GM21360 (cell line): Measurements from ENCODE around the gene CPT1B.
"Not testable (repeated sequence)": the region's sequence is repeated elsewhere in the genome, so short reads cannot be mapped to it uniquely, and the experiment has no call there.

ENCODE experiments used
- ATAC-seq: cut with Tn5 transposase; IDR thresholded peaks from one replicate; pipeline ENCODE4 v1.9.1; 2021; ENCODE audit warnings: mild to moderate bottlenecking, moderate library complexity; ENCODE audit not compliant: unreplicated experiment

CPT1B gene

GRCh38 chr22:50547263-50547985 is 30.8 kb downstream of the CPT1B start:
- ATAC-seq, result no peak

DNA sequence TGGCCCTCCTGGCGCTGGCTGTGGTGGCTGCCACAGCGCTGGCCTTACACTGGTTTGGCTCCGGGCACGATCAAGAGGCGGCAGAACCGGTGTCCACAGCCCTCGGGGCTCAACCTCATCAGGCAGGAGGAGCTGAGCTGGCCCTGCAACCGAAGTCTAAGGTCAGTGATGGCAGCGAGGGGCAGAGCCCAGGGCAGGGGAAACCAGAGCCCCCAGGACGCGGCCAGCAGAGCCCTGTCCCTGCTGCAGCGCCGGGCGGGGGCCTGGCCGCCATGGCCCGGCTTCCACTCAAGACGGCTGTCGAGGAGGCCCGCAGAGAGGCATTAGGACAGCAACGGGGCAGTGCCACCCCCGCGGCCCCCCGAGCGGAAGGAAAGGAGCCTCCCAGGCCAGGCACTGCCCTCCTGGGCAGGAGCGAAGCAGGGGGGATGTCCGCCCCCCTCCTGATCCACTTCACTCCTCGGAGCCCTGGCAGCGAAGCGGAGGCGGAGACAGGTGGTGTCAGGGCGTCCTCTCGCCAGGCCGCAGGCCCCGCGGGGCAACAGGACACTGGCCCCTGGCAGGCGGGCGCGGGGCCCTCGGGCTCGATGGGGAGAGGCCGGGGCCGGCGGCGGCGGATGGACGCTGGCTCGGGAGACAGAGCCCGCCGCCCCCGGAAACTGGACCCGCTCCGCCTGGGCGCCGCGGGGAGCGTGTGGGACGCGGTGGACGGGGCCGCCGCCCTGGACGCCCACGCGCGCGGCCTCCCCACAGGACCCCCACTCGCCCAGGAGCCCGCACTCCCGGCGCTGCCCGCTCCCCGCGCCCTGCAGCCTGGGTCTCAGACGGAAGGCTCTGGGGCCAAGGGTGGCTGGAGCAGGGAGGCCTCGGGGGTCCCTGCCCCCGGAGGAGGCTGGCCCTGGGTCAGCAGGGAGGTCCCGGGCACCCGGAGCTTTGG is 31.6 kb downstream of the CPT1B start:
- ATAC-seq, result no peak

DNA sequence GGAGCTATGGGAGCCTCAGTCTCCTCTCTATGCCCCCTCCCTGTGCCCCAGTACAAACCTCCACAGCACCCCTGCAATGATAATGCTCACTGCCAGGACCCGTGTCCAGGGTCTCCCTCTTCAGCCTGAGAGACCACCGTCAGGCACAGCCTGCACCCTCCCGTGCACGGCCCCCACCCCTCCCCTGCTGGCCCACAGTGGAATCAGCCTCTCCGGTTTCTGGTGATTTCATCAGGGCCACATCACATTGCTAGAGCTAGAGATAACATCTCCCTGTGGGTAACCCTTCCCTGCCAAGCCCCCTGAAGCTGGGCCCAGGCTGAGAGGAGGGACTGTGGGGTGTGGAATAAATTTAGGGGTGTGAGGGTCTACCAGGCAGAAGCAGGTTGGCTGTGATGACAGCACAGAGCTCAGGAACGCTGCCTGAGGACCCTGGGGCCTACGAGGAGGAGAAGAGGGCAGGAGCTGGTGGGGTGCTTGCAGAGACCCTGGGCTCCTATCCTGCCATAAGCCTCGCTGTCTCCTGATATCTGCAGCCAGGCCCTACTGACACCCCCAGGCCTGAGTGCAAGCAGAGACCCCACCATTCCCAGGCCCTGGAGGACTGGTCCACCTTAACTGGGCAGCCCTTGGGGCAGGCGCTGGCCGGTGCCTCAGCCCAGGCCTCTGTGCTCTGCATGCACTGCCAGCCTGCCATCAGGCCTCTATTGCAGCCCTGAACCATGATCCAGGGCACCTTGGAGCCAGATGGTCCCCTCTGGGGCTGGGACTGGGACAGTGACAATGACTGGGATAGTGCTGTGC is 32.5 kb downstream of the CPT1B start, which contains the start of gene KLHDC7B:
Gene KLHDC7B, plus strand, starts transcription at position 378 of the 804 bp plus-strand sequence. Its CDS starts 345 bp downstream, at position 723.
- no peak for ATAC-seq

DNA sequence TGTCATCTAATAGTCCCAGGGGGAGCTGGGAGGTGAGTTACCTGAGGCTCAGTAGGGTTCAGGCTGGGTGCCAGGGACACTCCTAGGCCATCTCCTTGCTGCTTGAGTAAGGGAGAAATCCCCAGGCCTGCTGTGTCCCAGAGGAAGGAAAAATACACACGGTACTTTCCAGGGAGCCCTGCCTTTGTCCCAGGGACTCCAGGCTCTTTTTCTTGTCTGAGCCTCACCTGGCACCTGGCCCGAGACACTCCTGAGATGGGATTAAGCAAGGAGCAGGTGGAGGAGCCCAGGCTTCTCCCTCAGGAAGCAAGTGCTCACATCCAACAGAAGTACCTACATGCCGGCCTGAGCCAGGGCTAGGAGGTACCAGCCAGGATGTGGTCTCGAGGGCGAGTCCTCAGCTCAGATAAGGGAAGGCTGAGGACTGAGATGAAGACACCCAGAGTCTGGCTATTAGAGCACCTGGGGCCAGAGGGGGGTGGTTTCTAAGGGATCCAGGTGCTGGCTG is 33.4 kb downstream of the CPT1B start:
- no peak for ATAC-seq

- ATAC-seq, result no peak
Measured at GRCh38 chr22:50544078-50544745, 34.0 kb downstream of the CPT1B start.

GRCh38 chr22:50542416-50542927 is 35.8 kb downstream of the CPT1B start:
- no peak for ATAC-seq

- not testable (repeated sequence) for ATAC-seq
Measured at GRCh38 chr22:50541667-50542026, 36.6 kb downstream of the CPT1B start.

- ATAC-seq, result no peak
Measured at GRCh38 chr22:50540381-50540780, 37.8 kb downstream of the CPT1B start.

DNA sequence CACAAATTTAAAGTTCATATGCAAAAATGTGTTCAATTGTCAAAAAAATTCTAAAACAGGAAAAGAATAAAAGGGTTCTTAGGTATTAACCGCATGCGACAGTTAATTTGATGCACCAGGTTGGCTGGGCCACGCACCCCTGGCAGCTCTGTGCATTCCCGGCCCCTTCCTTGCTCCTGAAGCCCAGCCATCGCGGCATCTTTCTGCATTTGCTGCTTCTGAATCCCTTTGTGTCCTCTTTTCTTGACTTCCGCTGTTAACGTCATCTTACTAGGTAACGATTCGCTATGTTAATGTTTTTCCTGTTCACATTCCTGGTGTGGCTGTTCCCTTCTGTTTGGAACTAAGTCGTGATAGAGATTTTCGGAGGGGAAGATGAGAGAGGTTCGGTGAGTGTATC is 40.5 kb downstream of the CPT1B start:
- ATAC-seq, result no peak

- ATAC-seq, result no peak
Measured at GRCh38 chr22:50536226-50536625, 42.0 kb downstream of the CPT1B start.

GRCh38 chr22:50535113-50535512 is 43.1 kb downstream of the CPT1B start:
- no peak for ATAC-seq

DNA sequence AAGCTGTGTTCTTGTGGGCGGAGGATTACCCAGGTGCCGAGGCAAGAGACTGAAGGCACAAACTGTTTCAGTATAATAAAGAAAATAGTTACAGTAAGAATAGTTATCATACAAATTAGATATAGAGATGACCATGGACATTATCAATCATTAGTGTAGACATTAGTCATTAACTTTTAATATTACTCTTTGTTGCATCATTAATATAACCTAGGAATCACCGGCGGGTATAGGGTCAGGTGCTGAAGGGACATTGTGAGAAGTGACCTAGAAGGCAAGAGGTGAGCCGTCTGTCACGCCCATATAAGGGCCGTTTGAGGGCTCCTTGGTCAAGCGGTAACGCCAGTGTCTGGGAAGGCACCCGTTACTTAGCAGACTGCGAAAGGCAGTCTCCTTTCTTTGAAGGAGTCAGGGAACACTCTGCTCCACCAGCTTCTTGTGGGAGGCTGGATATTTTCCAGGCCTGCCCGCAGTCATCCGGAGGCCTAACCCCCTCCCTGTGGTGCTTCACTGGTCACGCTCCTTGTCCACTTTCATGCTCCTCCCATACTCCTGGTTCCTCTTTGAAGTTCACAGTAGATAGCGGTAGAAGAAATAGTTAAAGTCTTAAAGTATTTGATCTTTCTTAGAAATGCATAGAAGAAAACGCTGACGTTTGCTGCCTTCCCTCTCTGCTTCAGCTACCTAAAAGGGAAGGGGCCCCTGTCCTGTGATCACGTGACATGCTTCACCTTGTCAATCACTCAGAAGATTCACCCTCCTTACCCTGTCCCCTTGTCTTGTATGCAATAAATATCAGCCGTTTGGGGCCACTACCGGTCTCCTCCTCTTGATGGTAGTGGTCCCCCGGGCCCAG is 44.1 kb downstream of the CPT1B start:
- not testable (repeated sequence) for ATAC-seq

DNA sequence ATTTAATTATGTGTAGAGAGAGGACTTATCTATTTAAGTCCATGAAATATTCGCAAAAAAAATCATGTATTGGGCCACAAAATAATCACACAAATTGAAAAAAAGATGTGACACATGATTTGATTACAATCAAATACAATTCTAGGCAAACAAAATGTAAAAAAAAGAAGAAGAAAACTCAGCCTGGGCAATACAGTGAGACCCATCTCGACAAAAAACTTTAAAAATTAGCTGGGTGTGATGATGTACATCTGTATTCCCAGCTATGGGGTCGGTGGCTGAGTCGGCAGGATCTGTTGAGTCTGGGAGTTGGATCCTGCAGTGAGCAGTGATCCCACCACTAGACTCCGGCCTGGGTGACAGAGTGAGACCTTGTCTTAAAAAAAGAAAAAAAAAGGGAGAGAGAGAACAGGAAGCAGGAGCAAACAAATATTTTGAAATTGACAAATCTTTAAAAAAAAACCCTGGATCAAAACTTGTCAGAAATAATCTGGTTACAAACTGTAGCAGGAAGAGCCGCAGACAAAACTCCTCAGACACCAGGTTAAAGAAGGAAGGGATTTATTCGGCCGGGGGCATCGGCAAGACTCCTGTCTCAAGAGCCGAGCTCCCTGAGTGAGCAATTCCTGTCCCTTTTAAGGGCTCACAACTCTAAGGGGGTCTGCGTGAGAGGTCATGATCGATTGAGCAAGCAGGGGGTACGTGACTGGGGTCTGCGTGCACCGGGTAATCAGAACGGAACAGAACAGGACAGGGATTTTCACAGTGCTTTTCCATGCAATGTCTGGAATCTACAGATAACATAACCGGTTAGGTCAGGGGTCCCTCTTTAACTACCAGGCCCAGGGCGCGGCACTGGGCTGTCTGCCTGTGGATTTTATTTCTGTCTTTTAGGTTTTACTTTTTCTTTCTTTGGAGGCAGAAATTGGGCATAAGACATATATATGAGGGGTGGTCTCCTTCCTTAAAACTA is 45.1 kb downstream of the CPT1B start:
- ATAC-seq, result no peak

- ATAC-seq, result no peak
Measured at GRCh38 chr22:50531962-50532674, 46.1 kb downstream of the CPT1B start.

GRCh38 chr22:50531546-50531961 is 46.7 kb downstream of the CPT1B start:
- no peak for ATAC-seq

- ATAC-seq, result no peak
Measured at GRCh38 chr22:50530877-50531545, 47.2 kb downstream of the CPT1B start.

DNA sequence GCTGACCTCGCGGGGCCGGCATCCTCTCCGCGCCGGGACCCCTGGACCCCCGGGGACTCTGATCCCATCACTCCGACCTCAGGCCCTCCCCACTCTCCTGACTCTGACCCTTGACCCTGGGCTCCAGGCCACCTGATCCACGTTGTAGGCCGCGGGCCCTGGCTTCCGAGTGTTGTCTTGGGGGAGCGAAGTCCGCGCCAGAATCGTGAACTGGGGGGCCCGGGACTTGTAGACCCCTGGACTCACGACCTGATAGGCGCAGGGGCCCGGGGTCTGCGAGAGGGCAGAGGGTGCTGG is 47.7 kb downstream of the CPT1B start:
- ATAC-seq, result no peak
